ENCODE data around the gene ALG12.

ALG12 gene

DNA sequence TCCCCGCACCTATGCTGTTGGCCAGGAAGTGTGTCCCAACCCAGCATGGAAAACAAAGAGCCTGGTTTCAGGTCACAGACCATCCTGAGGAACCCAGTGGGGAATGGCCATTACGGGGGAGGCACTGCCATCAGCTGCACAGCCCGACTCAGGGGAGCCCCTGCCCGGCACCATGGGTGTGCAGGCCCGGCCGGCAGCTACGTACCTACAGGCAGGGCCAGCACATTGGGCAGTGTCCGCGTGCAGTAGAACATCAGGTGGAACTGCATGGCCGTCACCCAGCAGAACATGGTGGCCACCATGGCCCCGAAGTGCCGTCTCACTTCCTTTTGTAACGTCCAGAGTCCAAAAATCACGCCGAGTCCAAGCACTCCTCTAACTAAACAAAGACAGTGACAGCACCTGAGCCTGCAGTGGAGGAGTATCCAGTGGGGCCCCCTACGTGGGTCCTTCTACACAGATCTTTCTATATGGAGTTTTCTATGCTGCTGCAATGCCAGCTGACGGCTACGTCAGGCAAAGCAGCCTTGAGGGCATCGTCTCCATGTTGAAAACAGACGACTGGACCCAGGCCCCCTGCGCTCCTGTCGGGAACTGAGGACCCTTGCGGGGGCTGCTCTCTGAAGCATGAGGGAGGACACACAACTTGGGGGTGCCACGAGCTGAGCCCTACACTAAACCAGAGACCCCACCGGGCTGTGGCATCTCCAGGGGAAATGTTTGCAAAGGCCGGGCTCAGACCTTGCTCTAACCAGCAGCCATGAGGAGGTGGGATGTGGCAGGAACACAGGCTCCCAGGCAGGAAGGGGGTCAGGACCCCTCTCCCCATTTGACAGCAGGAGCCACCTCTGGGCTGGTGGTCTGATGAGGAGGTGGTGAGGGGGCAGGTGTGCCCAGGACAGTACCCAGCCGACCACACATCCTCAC, 7.7 kb downstream of the ALG12 start:
- DNase-seq = no peak

DNA sequence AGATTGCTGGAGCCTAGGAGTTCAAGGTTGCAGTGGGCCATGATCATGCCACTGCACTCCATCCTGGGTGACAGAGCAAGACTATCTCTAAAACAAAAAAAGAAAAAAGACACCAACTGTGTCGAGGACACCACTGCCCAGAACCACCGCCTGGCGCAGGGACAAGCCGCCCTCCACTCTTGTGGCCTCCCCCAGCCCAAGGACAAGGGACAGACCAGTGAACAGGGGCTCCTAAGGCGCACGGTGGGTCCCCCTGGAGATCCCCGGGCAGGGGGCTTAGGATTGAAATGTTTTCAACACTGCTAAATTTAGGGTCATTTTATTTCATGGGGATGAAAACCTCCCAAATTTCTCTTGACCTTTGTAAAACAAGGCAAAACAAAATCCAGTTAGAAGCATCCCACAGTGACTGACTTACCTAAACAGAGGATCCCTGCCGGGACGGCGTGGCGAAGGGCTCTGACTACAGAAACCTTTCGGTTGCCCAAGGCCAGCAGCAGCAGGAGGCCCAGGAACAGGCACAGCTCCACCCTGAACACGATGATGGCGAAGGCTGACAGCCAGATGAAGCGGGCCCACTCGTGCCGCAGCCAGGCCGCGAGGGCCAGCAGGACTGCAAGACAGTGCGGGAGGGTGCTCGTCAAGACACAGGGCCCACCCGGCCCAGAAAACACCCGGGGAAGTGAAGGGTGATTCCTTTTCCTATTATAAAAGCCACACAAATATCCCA, 8.6 kb downstream of the ALG12 start:
- DNase-seq = no peak

DNA sequence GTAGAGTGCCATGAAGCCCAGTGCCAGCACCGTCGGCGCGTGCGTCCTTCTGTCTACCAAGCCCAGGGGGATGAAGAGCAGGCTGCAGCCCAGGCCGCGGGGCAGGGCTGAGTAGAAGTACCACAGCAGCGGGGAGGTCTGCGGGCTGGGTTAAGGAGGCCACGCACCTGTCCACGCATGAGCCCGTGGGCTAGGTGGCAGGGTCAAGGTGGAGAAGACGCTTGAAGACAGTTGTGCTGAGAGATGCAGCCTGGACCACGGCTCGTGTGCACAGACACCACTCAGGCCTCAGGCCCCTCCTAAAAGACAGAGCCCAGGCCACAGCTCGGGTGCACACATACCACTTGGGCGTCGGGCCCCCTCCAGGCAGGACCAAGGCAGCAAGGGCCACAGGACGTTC, 10.4 kb downstream of the ALG12 start:
- DNase-seq = no peak

DNA sequence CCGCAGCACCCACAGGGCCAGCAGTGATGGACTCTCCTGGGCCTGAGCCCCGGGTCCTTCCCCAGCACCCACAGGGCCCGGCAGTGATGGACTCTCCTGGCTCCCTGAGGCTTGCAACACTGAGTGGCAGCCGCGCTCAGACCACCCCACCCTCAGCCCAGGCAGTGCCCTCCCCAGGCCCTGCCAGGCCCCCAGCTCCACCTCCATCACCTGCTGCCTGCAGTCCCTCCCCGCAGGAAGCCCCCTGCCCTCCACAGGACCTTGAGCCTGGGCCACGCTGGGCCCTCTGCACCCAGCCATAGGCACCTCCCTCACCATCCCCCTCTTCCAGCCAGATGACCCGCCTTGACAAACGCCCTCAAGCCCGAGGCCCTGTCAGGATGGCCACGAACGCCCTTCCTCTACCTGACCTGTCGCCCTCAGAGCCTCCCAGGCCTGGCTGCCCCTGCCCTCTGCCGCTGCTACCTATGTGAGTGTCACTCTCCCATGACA, 11.4 kb downstream of the ALG12 start:
- no peak for DNase-seq

DNA sequence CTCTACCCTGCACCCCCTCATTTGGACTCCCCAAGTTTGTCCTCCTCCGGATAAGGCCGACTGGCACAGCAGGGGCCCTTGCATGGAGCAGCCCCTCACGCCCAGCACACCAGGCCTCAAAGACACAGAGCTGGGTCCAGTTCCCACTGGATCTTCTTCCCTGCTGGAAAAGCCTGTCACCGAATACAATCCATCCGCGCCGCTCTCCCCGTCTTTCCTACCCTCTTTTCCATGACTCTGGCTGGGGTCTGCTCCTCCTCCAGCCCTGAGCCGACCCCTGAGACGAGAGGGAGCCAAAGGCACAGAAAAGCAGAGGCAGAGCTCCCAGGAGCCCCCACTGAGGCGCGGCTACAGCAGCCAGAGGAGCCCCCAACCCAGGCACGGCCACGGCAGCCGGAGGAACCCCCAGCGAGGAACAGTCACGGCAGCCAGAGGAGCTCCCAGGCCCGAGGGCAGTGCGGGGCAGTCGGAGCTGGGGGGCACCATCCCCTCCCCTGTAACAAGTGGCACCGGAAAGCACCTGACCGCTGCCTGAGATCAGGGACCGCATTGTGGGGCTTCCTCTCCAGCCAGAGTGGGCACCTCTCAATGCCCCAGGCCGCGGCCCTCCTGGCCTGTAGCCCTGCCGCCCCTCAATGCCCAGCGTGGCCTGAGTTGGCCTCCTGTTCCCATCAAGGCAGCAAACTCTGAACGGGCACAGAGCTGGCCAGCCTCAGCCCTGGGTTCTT, 12.0 kb downstream of the ALG12 start:
- no peak for DNase-seq

DNA sequence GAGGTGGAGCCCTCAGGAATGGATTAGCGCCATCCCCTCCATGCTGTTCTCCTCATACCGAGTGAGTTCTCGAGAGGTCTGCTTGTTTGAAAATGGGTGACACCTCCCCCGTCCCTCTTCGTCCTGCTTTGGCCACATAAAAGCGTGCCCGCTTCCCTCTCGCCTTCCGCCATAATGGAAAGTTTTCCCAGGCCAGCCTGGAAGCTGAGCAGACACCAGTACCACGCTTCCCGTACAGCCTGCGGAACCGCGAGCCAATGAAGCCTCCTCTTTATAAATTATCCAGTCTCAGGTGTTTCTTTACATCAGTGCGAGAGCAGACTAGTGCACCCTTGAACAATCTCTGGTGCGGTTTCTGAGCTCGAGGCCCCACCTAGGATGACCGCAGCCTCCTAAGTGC, 12.8 kb downstream of the ALG12 start:
- no peak for DNase-seq

DNA sequence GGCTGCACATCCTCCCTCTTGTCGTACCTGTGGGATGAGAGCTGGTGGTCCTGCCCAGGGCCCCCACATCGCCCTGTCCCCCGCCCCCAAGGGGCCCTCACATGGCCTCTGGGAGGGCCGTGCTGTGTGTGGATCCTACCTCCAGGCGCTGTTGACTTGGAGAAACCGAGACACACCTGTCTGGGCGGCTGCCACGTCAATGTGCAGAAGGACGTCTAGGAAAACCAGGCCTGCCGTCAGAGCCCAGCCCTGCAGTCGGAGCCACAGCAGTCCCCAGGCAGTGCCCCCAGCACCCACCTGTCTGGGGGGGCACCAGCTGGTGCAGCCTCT, 14.2 kb downstream of the ALG12 start:
- DNase-seq = no peak

DNA sequence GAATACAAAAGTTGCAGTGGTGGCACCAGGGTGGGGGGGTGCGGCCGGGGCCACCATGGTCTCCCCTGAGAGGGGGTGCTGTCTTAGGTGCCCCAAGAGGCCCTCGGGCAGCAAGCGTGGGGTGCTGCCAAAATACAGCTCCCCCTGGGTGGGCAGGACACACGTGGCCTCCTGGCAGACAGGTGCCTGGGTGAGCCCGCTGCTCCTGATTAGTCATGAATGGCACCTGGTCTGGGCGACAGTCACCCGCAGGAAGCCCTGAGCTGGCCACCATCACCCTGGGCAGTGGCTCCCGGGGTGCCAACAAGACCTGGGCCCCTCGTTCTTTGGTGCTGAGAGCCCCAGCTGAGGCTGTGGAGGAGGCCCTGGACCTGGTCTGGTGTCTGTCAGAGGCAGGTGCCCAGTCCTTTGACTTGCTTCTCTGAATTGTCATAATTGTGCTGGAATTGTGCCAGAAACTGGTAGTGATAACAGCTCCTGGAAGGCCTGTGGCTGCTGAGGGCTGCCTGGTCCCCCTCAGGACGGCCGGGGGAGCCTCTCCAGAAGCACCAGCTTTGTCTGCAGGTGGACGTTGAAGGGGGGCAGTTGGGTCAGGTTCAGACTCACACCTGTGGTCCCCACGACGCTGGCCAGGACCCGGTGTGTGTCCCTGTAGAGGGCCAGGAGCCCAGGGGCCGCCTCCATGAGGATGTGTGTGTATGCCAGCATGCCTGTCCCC, 14.8 kb downstream of the ALG12 start:
- peak; percentile 80 for DNase-seq

DNA sequence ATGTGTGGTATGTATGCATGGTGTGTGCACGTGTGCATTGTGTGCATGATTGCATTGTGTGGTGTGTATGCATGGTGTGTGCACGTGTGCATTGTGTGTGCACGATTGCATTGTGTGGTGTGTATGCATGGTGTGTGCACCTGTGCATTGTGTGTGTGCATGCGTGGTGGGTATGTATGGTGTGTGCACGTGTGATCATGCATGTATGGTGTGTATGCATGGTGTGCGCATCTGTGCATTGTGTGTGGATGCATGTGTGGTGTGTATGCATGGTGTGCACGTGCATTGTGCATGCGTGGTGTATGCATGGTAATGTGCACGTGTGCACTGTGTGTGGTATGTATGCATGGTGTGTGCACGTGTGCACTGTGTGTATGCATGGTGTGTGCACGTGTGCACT, 16.8 kb downstream of the ALG12 start:
- DNase-seq = no peak

DNA sequence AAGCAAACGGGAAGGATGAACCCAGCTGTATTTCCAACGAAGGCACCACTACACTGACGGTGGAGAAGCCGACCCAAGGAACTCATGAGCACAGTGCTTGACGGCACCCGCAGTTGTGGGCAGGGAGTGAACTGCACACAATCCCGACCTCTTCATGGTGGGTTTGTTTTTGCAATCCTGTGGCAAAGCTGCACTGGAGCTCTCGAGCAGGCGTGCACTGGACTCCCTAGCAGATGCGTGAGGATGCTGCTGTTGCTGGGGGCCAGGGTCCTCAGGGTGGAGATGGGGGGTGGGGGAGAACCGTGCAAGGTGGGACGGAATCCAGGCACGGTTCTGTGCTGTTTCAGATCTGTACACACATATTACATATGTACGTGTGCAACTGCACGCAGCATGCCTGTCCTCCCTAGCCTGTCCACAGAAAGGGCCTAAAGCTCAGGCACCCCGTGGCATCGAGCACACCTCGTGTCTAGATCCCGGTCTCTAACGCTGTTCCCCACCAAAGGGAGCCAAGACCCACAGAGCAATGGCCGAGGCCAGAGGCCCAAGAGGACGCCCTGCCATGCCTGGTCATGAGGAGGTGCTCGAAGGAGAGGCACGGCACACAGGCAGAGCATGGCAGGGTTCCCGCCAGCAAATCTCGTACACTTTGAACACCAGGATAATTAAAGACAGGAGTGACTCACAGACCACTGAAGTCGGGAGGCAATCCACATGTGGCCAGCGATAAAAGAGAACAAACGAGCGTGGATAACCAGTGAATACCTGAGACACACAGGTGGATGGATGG, 17.6 kb downstream of the ALG12 start:
- DNase-seq = no peak

DNA sequence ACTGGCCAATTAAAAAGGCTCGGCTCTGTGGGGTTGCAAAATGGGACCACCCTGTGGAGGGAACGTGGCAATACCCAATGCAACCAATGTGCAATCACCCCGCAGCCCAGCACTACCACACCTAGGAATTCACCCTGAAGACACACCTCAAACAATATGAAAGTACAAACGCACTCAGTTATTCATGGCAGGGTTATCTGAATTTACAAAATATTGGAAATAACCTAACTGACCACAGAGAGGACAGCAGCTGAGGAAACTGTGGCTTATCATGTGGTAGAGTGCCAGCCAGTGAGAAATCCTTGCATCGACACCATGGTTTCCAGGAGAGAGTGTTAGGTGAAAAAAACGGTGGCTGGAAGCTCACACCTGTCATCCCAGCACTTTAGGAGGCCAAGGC, 18.7 kb downstream of the ALG12 start:
- no peak for DNase-seq

DNA sequence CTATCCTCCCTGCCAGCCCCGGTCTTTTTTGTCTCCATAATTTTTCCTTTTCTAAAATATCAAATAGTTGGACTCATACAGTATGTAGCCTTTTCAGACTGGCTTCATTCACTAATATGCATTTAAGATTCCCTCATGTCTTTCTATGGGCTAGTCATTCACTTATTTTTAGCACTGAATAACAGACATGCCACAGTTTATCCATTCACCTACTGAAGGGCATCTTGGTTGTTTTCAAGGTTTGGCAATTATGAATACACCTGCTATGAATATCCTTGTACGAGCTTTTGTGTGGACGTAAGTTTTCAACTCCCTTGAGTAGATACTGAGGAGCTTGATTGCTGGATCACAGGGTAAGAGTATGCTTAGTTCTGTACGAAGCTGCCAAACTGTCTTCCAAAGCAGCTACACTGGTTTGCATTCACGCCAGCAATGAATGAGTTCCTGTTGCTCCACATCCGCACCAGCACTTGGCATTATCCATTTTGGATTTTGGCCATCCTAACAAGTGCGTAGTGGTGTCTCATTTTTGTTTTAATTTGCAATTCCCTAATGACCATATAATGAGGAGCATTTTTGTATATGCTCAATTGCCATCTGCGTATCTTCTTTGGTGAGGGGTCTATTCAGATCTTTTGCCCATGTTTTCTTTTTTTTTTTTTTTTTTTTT, 21.1 kb downstream of the ALG12 start:
- DNase-seq = no peak

DNA sequence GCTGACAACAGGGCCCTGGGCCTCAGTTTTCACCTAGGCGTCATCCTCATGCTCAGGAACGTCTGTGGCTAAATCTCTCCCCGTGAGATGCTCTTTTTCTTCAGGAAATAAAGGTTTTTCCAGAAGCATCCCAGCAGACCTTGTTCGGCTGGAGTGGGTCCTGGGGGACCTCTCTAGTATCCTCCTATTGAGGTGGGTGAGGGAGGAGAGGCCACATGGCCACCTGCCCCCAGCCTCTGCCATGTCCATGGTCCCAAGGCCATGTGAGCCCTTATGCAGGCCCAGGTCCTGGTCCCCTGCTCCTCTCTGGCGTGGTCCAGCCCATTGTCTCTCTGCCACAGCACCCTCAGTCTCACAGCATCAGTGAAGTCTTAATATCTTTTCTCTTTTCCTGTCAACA, 22.0 kb downstream of the ALG12 start:
- DNase-seq = no peak

DNA sequence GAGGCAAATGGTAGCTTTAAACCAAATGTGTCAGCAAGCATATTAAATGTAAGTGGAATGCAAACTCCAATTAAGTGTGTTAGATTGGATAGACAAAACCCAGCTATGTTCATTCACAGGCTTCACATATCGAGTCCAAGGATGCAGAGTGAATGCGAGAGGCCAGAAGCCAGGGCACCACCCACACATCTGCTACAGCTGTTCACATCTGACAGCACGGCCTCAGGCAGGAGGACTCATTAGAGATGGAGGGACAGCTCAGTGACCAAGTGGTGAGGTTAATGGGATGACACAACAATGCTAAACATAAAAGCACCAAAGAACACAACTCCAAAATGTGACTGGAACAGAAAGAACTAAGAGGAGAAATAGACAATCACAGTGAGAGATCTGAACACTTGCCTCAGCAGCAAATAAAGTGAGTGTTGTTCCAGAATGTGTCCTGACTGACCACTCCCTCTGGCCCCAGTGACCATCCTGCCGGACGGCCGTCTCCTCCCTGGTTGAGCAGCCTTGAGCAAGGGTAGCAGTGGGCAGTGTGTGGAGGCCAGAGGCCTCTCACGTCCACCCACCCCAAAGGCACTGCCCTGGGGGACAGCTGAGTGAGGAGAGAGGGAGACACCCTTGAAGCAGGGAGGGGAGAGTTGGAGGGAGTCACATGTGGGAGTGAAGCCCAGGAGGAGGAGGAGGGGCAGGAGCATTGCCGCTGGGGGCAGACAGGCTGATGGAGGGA, 23.8 kb downstream of the ALG12 start:
- DNase-seq = no peak

DNA sequence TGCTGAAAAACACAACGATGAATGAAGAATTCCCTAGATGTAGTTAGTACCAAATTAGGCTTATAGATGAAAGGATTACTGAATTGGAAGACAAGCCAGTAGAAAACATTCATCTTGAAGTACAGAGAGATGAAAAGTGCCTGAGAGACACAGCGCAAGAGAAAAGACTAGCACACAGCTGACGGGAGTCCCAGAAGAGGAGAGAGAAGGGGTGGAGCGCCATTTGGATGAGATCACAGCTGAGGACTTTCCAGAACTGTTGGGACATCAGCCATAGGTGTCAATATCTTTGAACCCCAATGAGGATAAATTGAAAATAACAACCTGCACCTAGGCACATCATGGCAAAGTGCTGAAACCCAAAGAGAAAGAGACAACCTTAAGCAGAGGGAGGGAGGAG, 25.2 kb downstream of the ALG12 start:
- no peak for DNase-seq

DNA sequence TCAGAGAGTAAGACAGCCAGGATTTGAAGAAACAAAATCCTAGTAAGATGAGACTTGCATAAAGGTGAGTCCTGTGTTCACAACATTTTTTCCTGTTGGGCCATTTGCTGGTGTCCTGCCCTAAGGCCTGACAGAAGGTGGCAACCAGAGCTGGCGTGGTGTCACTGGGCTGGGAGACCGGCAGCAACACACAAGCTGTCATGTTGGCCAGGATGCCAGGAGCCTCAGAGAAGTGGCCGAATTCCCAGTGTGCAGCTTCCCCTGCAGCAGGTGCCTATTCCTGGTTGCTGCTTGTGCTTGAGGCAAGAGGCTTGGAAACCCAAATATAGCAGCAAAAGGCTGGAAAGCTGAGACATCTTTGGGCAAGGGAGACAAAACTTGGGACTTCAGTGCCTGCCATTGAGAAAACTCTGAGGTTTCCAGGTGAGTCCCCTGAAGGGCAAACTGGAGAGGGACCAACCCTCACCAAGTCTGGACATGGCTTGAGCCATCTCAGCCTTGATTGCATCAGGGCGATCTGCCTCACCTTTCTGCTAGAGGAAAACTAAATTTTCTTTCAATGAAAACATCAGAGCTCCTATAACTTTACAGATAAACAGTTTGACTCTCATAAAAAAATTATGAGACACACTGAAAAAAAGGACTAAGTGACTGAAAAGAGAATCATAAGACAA, 25.9 kb downstream of the ALG12 start:
- no peak for DNase-seq

DNA sequence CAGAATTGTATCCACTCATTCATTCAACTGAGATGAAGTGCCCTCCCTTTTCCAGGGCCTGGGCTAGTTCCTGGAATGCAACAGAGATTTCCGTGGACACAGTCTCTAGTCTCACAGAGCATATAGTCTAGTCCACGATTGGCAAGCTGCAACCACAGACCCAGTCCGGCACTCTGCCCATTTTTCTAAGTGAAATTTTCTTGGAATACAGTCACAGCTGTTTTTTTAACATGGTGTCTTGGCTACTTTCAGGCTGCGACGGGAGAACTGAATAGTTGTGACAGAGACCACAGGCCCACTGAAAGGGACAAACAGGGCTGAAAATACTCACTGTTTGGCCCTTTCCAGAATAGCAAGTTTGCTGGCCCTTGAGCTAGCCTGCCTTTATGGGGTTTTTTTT, 29.2 kb downstream of the ALG12 start:
- DNase-seq = no peak

DNA sequence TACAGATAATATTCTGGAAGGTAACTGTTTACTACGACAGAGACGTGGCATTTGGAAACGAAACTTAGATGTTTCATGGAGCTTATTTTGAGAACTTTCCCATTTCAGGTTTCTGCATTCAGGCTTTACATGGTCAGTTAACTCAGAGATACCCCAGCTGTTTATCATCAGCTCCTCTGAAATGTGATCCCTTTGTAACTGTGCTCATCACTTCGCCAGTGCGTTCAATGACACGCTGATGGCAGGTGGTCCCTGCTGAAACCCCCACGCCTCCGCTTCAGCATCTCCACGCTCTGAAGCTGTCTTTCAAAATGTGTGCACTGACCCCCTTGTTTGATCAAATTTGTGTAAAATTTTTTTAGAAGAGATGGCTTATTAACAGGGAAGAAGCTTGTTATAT, 30.5 kb downstream of the ALG12 start:
- DNase-seq = no peak

DNA sequence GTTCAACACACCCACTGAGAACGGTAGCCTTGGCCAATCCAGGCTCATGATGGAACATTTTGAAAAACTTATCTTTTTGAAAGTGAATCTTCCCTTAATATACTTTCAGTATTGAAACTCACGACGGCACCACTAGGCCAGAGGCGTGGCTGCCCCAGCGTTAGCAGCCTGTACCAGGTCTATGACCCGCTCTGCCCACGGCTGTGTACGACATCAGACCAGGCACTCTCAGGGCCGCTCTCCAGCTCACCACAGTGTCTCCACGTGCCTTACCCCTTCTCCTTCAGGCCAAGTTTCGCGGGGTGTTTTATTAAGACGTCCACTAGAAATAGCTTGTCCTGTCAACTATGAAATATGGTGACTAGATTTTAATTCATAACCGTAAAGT, 31.2 kb downstream of the ALG12 start:
- no peak for DNase-seq

DNA sequence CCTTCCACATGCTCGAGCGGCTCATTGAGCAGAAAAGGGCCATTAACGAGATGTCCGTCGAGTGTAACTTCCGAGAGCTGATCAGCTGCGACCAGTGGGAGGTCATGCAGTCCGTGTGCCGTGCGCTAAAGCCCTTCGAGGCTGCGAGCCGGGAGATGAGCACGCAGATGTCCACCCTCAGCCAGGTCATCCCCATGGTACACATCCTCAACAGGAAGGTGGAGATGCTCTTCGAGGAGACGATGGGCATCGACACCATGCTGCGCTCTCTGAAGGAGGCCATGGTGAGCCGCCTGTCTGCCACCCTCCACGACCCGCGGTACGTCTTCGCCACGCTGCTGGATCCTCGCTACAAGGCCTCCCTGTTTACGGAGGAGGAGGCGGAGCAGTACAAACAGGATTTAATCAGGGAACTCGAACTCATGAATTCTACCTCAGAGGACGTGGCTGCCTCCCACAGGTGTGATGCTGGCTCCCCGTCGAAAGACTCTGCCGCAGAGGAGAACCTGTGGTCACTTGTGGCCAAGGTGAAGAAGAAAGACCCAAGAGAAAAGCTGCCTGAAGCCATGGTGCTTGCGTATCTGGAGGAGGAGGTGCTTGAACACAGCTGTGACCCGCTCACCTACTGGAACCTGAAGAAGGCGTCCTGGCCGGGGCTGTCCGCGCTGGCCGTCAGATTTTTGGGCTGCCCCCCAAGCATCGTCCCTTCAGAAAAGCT, 31.7 kb downstream of the ALG12 start:
- no peak for DNase-seq
